Measurements from ENCODE around the gene TBC1D3B. TPM values are rescaled to one million over a fixed set of nuclear protein-coding genes. Genes with fewer than 3 reads are reported as not detected.
"Not testable (repeated sequence)": the region's sequence is repeated elsewhere in the genome, so short reads cannot be mapped to it uniquely, and the experiment has no call there.

TBC1D3B gene
- total RNA-seq, result 1 to 10 TPM; 6.7 to 8.8 TPM
- polyA plus RNA-seq (ENCODE audit: insufficient read length in 6 of 6), result 10 to 100 TPM; 11.2 to 26.5 (median 17.9) TPM
- long read RNA-seq, donor 1, result 0 reads
- long read RNA-seq, donor 2, result 0 reads
- long read RNA-seq, donor 3, result 0 reads
- long read RNA-seq, donor 4, result 0 reads
- long read RNA-seq, donor 5, result 0 reads
- long read RNA-seq, donor 6, result 0 reads
- long read RNA-seq, donor 7, result 0 reads
- long read RNA-seq, donor 8, result 0 reads
- long read RNA-seq, donor 9, result 0 reads
- long read RNA-seq, donor 10, result 0 reads
- long read RNA-seq, donor 11, result 0 reads
- long read RNA-seq, donor 12, result 0 reads

- ATAC-seq; H3K27ac ChIP-seq; H3K27me3 ChIP-seq; intact Hi-C loops (cut with DNase I); H3K4me1 ChIP-seq; H3K36me3 ChIP-seq; H3K9me3 ChIP-seq; H3K4me3 ChIP-seq; DNase-seq: not testable (repeated sequence)
Observed at GRCh38 chr17:36176536-36176935, at the start of gene TBC1D3B. TBC1D3B (minus strand) TSS chr17:36176636; CDS start chr17:36175050, 1,586 bp downstream.

- H3K27ac ChIP-seq; DNase-seq; intact Hi-C loops (cut with DNase I); H3K27me3 ChIP-seq; H3K9me3 ChIP-seq; ATAC-seq; H3K4me3 ChIP-seq; H3K36me3 ChIP-seq; H3K4me1 ChIP-seq: not testable (repeated sequence)
Observed at GRCh38 chr17:36222967-36223366, 46.5 kb upstream of the TBC1D3B start.

DNA sequence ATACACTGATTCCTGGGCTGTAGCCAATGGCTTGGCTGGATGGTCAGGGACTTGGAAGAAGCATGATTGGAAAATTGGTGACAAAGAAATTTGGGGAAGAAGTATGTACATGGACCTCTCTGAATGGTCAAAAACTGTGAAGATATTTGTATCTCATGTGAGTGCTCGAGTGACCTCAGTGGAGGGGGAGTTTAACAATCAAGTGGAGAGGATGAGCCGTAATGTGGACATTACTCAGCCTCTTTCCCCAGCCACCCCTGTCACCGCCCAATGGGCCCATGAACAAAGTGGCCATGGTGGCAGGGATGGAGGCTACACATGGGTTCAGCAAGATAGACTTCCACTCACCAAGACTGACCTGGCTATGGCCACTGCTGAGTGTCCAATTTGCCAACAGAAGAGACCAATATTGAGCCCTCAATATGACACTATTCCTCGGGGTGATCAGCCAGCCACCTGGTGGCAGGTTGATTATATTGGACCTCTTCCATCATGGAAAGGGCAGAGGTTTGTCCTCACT, 45.2 kb upstream of the TBC1D3B start:
- H3K27ac ChIP-seq; H3K9me3 ChIP-seq; DNase-seq; H3K36me3 ChIP-seq; H3K4me1 ChIP-seq; intact Hi-C loops (cut with DNase I); ATAC-seq; H3K4me3 ChIP-seq; H3K27me3 ChIP-seq: not testable (repeated sequence)

DNA sequence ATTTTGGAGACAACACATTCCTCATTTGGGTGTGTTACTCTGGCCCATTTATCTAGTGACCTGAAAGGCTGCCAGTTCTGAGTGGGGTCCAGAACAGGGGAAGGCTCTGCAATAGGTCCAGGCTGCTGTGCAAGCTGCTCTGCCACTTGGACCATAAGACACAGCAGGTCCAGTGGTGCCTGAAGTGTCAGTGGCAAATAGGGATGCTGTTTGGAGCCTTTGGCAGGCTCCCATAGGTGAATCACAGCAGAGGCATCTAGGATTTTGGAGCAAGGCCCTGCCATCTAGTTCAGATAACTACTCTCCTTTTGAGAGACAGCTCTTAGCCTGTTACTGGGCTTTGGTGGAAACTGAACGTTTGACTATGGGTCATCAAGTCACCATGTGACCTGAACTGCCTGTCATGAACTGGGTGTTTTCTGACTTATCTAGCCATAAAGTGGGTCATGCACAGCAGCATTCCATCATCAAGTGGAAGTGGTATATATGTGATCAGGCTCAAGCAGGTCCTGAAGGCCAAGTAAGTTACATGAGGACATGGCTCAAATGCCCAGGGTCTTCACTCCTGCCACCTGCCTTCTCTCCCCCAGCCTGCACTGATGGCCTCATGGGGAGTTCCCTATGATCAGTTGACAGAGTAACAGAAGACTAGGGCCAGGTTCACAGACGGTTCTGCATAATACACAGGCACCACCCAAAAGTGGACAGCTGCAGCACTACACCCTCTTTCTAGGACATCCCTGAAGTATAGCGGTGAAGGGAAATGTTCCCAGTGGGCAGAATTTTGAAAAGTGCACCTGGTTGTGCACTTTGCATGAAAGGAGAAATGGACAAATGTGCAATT, 44.5 kb upstream of the TBC1D3B start:
- H3K9me3 ChIP-seq; H3K4me1 ChIP-seq; DNase-seq; H3K27me3 ChIP-seq; H3K36me3 ChIP-seq; H3K27ac ChIP-seq; H3K4me3 ChIP-seq; intact Hi-C loops (cut with DNase I); ATAC-seq: not testable (repeated sequence)

DNA sequence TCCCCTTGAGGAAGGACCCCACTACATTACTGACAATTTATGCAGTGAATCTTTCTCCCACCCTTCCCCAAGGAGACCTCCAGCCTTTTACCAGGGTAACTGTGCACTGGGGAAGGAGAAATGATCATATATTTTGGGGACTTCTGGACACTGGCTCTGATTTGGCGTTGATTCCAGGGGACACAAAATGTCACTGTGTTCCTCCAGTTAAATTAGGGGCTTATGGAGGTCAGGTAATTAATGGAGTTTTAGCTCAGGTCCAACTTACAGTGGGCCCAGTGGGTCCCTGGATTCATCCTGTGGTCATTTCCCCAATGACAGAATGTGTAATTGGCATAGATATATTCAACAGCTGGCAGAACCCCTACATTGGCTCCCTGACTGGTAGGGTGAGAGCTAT, 43.1 kb upstream of the TBC1D3B start:
- H3K9me3 ChIP-seq; intact Hi-C loops (cut with DNase I); H3K27me3 ChIP-seq; DNase-seq; H3K4me3 ChIP-seq; H3K36me3 ChIP-seq; H3K27ac ChIP-seq; ATAC-seq: not testable (repeated sequence)
- peaks cover 0 to 13% of the 10 kb centered on the region in 2 donors for H3K4me1 ChIP-seq

DNA sequence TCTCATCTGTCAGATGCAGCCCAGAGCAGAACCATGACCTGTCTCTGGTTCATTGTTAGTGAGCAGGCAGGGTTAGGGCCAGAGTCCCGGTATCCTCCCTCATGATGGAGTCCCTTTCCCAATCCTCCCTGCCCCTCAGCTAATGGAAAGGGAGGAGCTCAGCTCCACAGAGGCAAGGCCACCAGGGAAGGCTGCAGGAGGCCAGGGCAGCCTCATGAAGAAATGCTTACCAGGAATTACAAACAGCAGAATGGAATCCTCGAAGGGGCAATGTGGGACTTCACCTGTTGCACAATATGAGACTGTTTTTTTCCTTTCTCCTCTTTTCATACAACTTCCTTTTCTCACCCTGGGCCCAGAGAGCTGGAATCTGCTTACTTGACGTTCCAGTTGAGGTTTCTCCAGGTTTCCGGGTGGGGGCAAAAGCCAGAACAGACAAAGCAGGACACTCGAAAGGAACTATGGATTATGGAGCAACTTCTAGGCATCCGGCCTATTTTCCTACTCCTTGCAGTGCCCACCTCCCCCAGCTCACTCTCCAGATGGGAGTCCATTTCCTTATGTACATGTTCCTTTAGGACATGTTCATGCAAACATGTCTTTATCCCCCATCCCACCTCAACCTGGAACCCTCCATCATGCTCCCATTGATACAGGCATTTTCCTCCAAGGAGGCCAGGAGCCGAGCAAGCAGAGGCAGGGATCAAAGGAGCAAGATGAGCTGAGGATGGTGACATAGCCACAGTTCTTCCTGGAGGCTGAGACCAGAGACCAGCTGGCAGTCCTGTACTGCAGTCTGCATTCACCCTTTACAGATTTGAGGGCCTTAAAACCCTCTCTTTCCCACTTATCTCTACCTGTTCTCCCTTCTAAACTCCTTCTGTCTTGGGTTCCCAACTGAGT, 39.2 kb upstream of the TBC1D3B start:
- DNase-seq; intact Hi-C loops (cut with DNase I): not testable (repeated sequence)

DNA sequence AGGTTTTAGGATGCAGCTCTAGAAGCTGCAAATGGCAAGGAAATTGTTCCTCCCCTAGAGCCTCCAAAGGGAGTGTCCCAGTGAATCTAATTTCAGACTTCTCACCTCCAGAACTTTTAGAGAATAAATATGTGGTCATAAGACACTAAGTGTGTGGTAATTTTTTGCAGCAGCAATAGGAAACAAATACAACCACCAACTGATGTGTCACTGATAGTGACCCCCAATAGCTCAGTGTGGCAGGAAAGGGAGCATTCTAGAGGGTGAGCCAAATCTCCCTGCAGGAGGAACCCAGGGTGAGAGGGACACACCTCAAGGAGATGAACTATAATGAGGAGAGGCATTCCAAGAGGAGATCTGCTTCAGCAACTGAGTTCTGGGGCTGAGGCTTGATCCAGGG, 38.5 kb upstream of the TBC1D3B start:
- H3K9me3 ChIP-seq, result peaks cover 0 to 7% of the 10 kb centered on the region in 2 donors
- no peak overlapping the region for H3K4me3 ChIP-seq
- H3K27ac ChIP-seq, result no peak overlapping the region
- no peaks in the 10 kb centered on the region for H3K36me3 ChIP-seq
- peaks cover 0 to 55% of the 10 kb centered on the region in 2 donors for H3K4me1 ChIP-seq
- DNase-seq (no peak), ATAC-seq (no peak)
- TF ChIP-seq CTCF (IDR thresholded peaks at IDR 0.05), result no peak
- H3K27me3 ChIP-seq, result peaks cover 0 to 17% of the 10 kb centered on the region in 2 donors
- intact Hi-C loops (cut with DNase I), result no loop called here

More for the DNA sequence above, 39.2 kb upstream of the TBC1D3B start:
- H3K4me3 ChIP-seq, H3K36me3 ChIP-seq, H3K9me3 ChIP-seq, H3K27ac ChIP-seq, ATAC-seq: not testable (repeated sequence)
- peaks cover 0 to 12% of the 10 kb centered on the region in 2 donors for H3K27me3 ChIP-seq
- H3K4me1 ChIP-seq, result peaks cover 0 to 47% of the 10 kb centered on the region in 2 donors

All from left lung (tissue), 14 donors.